PC-9 (cell line): ENCODE results near the gene RHOD.

ENCODE experiments used
- CTCF ChIP-seq: fragments of 200-600 bp; sonication (generic); conservative IDR thresholded peaks from 2 replicates; pipeline ENCODE4 v1.6.1; 2017; ENCODE audit warnings: mixed run types, antibody characterized with exemption, mild to moderate bottlenecking, moderate library complexity
- EZH2 ChIP-seq: fragments of 200-600 bp; sonication (generic); IDR thresholded peaks from 2 replicates; pipeline ENCODE4 v1.8.0; 2017; ENCODE audit warnings: antibody characterized with exemption, low read depth

- TF ChIP-seq CTCF (no peak), EZH2 (no peak)
Observed at GRCh38 chr11:67117176-67117575, 60.5 kb downstream of the RHOD start.
